GM18519 (cell line): ENCODE data around the gene SNX5.

Experiments used
- ATAC-seq: cut with Tn5 transposase; IDR thresholded peaks from one replicate; pipeline ENCODE4 v1.9.1; 2021; ENCODE audit warnings: mild to moderate bottlenecking, moderate library complexity; ENCODE audit not compliant: unreplicated experiment, low FRiP score

The SNX5 gene

DNA sequence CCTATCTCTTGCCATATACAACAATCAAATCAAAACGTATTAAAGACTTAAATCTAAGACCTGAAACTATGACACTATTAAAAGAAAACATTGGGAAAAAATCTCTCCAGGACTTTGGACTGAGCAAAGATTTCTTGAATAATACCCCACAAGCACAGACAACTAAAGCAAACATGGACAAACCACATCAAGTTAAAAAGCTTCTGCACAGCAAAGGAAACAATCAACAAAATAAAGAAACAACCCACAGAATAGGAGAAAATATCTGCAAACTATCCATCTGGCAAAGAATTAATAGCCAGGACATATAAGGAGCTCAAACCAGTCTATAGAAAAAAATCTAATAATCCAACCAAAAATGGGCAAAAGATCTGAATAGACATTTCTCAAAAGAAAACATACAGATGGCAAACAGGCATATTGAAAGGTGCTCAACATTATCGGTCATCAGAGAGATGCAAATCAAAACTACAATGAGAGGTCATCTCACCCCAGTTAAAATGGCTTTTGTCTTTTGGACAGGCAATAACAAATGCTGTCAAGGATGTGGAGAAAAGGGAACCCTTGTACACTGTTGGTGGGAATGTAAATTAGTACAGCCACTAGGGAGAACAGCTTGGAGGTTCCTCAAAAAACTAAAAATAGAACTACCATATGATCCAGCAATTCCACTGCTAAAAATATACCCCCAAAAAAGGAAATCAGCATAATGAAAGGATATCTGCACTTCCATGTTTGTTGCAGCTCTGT is 76.2 kb downstream of the SNX5 start:
- ATAC-seq: no peak
